Measurements from ENCODE around the gene PCBP3.

- TF ChIP-seq CTCF (IDR thresholded peaks at IDR 0.05; ENCODE audit: borderline replicate concordance, extremely low read depth, low read length, poor library complexity, severe bottlenecking) (no peak), EZH2 (IDR thresholded peaks at IDR 0.05; ENCODE audit: borderline replicate concordance, low read depth, low read length, severe bottlenecking) (no peak)
These were observed 122.5 kb downstream of the PCBP3 start for GRCh38 chr21:45766055-45766454.
